LNCAP (cell line): Measurements from ENCODE around the gene RPL22.

Experiments used
- TF ChIP-seq, protein P1 (sequence below): fragments of 450-650 bp; IDR thresholded peaks from 2 replicates; pipeline ENCODE4 v1.5.1; 2017; ENCODE audit warnings: mild to moderate bottlenecking

RPL22 gene

DNA sequence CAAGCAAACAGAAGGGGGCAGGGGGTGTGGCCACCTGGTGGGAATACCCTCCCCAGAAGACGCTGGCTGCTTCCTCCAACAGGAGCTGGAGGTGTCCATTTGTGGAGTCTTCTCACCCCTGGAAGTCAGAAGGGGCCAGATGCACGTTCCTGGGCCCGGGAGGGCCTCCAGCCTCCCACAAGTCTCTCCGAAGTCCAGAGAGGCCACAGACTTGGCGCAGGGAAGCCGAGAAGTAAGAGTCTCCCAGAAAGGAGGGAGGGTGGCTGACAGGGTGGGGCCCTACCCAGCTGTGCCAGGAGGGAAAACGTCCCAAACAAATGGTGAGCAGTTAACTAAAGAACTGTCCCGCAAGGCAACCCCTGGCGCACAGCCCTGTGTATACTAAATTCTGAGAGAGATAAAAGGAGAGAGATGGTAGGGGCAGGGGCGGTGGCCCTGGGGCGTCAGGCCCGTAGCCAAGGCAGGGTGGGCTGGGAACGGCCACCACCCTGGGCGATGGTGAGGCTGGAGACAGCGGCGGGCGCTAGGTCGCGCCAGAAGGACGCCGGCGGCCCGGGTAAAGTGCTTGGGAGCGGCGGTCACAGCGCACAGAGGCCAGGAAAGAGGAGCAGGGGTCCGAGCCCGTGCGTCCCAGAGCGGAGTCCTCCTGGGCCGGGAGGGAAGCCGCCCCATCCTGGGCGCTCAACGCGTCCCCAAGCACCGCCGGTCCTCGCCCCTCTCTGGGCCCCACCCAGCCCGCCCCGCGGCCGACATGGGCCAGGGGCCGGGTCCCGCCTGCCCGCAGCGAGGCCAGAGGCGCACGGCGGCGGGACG lies 20.4 kb downstream of the RPL22 start:
- TF ChIP-seq, protein P1, sequence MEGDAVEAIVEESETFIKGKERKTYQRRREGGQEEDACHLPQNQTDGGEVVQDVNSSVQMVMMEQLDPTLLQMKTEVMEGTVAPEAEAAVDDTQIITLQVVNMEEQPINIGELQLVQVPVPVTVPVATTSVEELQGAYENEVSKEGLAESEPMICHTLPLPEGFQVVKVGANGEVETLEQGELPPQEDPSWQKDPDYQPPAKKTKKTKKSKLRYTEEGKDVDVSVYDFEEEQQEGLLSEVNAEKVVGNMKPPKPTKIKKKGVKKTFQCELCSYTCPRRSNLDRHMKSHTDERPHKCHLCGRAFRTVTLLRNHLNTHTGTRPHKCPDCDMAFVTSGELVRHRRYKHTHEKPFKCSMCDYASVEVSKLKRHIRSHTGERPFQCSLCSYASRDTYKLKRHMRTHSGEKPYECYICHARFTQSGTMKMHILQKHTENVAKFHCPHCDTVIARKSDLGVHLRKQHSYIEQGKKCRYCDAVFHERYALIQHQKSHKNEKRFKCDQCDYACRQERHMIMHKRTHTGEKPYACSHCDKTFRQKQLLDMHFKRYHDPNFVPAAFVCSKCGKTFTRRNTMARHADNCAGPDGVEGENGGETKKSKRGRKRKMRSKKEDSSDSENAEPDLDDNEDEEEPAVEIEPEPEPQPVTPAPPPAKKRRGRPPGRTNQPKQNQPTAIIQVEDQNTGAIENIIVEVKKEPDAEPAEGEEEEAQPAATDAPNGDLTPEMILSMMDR = no peak

DNA sequence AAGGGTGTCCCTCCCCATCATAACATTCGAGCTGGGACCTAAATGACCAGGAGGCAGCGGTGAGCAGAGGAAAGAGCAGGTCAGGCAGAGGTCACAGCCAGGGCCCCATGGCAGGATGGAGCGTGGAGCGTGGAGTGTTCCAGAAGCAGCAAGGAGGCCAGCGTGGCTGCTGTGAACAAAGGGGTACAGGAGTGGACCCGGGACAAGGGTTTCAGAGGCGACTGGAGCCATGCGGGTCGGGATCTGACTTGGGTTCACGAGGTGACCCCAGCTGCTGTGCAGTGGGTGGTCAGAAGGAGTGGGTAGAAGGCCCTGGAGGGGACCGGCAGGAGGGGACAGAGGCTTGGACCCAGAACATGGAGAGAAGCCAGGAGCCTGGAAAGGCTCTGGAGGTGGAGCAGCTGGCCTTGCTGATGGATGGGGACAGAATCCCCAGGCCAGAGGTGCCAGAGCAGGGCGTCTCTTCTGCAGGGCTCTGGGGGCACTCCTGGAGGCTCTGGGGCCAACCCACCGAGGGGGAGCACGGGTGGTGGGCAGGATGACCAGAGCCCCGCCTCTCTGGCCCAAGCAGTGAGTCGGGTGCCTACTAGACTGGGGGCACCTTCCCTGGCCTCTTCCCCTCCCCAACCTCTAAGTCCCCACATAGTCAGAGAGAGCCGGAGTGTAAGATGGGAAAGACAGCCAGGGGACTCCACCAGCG lies 21.6 kb downstream of the RPL22 start:
- TF ChIP-seq, protein P1 = no peak

DNA sequence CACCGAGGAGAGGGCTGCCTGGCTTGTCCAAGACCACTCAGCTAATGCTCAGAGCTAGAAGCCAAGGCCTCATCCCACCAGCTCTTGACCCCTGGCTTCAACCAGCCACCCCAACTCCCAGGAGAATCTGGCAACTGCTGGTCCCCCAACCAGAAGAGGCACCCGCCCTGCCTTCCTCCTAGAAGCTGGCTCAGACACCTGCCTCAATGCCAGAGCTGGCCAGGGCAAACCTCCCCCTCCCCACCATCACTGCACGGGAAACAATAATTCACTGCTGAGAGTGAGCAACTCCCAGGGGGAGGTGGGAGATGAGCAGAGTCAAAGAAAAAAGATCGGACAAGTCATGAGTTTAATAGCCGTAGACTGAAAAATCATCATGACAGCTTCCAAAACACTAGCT lies 22.6 kb downstream of the RPL22 start:
- TF ChIP-seq, protein P1 = no peak

DNA sequence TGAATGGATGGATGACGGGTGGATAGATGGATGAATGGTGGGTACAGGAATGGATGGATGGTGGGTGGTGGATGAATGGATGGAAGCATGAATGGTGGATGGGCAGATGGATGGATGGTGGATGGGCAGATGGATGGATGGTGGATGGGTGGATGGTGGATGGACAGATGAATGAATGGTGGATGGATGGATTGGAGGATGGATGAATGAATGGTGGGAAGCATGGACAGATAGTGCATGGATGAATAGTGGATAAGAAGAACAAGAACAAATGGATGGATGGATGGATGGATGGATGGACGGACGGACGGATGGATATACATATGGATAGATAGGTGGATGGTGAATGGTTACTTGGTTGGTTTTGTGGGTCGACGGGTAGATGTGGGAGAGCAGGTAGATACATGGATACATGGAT lies 24.0 kb downstream of the RPL22 start:
- TF ChIP-seq, protein P1 = no peak

DNA sequence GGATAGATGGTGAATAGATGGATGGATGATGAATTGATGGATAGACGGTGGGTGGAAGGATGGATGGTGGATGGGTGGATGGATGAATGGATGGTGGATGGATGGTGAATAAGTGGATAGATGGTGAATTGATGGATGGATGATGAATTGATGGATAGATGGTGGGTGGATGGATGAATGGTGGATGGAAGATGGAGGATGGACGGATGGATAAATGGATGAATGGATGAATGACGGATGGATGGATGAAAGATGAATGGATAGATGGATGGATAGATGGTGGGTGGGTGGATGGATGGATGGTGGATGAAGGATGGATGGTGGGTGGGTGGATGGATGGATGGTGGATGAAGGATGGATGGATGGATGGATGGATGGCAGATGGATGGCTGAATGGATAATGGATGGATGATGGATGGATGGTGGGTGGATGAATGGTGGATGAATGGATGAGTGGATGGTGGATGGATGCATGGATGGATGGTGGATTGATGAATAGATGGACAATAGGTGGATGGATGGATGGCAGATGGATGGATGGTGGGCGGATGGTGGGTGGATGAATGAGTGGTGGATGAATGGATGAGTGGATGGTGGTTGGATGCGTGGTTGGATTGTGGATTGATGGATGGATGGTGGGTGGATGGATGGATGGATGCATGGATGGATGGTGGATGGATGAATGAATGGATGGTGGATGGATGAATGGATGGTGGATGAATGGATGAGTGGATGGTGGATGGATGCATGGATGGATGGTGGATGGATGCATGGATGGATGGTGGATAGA lies 24.6 kb downstream of the RPL22 start:
- TF ChIP-seq, protein P1 = no peak

DNA sequence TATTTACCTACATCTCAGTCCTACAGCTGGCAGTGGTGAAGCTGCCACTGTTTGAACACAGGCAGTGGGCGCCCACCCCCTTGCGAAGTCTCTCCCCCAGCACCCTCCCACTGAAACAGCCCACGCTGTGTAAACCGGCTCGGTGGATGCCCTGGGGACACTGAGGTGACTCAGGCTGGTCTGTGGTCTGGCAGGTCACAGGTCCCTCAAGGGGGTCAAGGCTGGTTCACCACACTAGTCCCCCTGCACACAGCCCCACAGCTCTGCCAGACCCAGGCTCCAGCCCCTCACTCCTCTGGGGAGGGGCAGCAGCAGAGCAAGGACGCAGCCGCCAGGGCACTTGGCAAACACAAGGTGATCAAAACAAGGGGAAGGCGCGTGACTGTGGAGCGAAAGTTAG lies 26.8 kb downstream of the RPL22 start:
- TF ChIP-seq, protein P1 = no peak

DNA sequence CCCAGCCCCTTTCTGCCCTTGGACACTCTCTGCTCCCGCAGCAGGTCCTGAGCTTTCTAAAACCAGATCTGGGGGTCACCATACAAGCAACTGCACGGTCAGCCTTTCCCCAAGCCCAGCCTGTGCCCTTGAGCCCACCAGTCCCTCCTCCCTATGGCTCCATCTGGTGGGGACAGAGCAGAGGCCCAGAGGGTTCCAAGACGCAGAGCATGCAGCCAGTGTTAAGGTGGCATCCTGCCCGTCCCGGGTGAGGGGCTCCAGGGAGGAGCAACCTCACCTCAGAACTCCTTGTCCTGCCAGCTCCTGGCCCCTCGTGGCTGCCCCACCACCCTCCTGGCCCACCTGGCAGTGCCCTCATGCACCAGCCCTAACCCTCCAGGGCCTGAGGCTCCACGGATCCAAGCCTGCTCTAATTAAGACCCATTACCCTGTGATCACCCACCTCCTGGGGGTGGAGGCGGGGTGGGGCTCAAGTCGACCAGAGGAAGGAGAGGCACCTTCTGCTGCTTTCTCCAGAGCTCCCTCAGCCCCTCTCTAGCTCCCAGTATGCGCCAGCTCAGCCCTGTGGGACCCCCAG lies 27.8 kb downstream of the RPL22 start:
- TF ChIP-seq, protein P1 = peak; percentile 25
